NCI-H2196 treated with DMSO at 0.1 percent for 48 hours (cell line): ENCODE measurements around the gene CDK5RAP2.
A peak's percentile ranks its signal among the peaks of the same experiment; 100 is the strongest.
"Not testable (repeated sequence)": the region's sequence is repeated elsewhere in the genome, so short reads cannot be mapped to it uniquely, and the experiment has no call there.

Source experiments
- DNase-seq: peaks from one replicate; lab custom pipeline; 2025; ENCODE audit not compliant: unreplicated experiment; lab: John Stamatoyannopoulos, UW

Gene CDK5RAP2

DNA sequence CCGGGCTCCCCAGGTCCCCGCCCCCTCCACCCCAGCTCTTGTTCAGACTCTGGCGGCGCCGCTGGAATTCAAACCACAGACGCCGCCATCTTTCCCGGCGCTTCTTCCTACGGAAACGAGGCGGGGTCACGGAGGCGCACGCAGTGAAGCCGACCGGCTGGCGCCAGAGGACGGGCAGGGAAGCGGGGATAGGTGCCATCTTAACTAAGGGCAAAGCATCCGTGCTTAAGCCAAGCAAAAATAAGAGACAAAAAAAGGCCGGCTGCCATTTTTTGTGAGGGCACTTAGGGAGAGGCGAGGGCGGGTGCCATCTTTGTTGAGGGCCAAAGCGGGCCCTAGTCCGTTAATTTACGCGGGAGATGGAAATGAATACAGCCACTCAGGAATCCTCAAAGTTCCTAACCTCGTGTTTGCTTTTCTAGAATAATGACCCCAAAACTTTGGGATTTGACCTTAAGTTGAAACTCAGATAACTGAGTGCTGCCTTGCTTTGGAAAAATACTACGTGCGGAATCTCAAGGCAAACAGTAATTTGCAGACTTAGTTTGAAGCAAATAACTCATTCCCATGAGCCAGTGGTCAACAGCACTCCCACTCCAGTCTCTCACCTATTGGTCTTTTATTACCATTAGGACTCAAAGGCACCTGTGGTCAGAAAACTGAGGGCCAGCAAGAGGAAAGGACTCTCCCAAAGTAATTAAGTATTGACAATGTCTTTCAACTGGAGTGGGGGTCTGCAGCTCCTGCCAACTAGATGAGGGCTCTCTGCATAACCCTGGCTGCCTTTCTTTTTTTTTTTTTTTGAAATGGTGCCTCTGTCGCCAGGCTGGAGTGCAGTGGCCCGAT is at the start of gene CDK5RAP2:
Gene CDK5RAP2 (minus strand): TSS at position 117 of the 846 bp plus-strand sequence. CDS start 189 bp downstream, outside the sequence.
- DNase-seq: peak; percentile 97

GRCh38 chr9:120628925-120629497 is 49.0 kb upstream of the CDK5RAP2 start:
- not testable (repeated sequence) for DNase-seq

DNA sequence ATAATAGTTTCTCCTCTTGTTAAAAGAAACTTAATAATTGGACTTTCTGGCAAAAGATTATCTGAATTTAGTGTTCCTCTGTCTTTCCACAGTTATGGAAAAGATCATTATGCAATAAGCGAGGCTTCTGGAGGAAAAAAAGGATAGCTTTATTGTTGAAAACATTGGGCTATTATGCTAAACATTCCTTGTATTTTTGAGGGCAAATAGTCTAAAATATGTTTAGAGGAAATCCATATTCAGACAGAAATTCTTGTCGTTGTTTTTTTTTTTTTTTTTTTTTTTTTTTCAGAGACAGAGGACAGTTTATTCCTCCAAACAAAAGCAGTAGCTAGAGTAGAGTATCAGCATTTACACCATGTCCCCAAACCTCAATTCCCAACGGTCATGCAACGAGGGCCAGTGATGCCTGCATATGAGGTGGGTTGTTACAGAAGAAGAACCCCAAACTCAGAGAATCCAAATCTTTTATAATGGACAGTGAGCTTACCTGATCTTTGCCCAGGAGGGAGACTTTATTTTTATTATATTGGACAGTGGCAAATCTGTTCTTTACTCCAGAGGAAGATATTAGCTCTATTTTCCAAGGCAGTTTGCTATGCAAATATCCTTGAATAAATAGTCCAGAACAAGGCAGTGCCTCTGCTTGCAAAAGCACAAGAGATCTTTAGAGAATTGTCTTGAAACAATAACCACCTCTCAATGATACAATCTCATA is 48.4 kb upstream of the CDK5RAP2 start:
- DNase-seq: no peak

DNA sequence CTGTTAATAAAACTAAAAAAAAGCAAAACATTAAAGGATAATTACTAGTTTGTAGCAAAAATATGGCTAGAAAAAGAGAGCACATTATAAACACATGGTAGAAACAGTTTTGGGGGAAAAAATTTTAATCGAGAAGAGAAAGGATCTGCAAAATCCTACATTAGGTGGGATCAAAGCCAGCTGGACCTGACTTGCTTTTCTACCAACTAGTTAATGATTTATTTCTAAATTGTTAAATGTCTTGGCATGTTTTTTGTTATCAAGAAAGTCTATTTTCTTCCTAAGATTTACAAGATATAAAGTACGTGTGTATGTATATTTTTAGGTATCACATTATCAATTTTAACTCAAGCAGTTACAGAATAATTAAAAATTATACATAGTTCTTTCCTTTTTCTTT is 47.1 kb upstream of the CDK5RAP2 start:
- DNase-seq: no peak

- DNase-seq: no peak
Observed at GRCh38 chr9:120626512-120626911, 46.5 kb upstream of the CDK5RAP2 start.

GRCh38 chr9:120625222-120625621 is 45.3 kb upstream of the CDK5RAP2 start:
- DNase-seq: no peak

DNA sequence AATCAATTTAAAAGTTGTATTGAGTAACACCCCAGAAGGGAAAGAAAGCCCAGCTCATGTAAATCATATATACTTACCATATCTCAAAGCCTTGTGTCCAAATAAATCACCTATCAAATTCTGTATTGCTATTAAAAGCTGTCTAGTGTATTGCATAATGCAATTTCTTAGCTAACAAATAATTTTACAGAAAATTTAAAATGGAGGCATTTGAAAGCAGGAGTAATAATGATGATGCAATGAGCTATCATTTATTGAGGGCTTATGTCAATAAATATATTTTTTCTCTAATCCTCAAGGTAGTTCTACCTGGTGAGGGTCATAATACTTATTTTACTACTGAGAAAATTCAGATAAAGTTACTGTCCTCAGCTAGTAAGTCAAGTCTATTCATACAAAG is 42.8 kb upstream of the CDK5RAP2 start:
- no peak for DNase-seq

GRCh38 chr9:120621941-120622340 is 42.0 kb upstream of the CDK5RAP2 start:
- DNase-seq: no peak

DNA sequence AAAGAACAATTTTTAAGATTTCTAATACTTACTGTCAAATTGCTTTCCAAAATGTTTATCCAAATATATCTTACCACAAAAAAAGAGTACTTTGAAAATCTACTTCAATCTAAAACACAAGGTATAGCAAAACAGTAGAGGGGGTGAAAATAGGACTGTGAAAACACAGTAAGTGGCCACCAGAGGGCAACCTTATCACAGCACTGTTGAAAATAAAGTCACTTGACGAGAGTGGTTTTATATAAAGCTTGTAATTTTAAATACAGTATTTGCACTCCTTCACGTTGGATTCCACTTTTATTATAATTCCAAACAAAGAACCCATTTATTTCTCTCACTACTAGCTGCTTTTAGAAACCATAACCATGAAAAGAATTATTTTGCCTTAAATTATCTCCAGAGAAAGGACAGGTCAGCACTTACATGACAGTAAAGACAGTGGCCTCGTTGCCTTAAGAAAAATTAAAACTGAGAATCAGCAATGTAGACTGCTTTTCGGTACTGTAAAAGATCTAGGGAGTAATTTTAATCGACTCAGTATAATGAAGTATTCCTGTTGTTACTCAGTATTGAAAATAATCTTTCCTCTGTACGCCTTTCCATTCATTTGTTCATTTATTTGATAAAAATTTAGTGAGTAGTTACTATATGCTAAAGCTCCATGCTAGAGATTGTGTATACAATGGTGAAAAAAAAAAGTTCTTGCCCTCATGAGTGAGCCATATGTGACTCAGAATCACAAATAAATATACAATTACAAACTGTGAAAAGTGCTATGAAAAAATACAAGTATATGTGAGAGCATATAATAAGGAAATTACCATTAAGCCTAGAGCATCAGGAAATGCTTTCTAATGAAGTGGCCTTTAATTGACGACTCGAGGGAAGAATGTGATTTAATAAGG is 40.0 kb upstream of the CDK5RAP2 start:
- peak; percentile 33 for DNase-seq

DNA sequence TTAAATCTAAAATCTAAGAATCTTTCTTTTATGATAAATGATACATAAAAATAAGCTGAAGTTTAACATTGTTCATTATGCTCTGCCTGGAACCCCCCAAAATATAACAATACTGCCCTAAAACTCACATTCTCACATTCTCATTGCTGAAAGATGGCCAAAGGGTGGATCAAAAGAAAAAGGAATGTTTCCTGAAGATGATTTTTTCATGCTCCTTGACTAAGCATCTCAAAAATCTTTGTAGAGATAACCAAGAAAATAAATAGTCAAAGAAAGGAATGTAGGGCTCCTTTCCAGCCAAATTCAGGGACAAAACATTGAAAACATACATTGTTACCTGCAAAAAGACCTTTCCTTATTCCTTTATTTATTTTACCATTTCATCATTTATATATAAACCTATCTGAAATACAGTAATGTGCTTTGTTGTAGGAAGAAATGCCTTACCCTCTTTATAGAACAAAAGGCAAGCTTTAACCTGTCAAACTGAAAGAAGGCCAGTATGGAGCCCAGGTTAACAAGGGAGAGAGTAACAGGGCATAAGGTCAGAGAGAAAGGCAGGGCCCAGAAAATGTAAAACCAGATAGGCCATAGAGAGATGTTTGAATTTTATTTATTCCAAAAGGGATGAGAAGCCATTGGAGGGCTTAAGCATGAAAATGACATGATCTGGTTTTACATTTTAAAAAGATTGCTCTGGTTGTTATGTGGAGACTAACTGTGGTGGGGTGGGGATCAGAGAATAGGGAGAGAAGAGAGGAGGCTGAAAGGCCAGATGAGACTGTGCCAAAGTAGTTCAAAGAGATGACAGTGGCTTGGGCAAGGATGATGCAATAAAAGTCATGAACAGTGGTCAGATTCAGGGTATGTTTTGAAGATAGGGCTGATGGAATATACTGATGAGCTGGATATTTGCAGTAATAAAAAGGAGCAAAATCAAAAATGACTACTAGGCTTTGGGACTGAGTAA is 37.3 kb upstream of the CDK5RAP2 start:
- DNase-seq: no peak

DNA sequence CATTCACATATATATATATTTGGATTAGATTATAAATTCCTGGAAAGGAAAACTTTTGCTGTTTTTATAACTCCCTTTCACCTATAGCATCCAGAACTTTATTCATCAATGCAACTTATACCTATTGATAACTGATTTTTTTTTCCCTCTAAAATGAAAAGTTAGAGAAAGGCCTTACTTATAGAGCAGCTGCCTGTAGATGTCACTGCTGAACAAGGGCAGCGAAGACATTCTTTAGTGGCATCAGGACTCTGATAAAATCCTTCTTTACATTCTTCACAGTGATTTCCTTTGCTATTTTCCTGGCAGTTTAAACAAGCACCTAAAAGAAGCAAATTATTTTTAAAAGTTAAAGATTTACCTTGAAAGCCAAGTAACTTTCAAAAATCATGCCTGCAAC is 32.3 kb upstream of the CDK5RAP2 start:
- DNase-seq: no peak

GRCh38 chr9:120611690-120612068 is 31.7 kb upstream of the CDK5RAP2 start:
- DNase-seq: no peak

DNA sequence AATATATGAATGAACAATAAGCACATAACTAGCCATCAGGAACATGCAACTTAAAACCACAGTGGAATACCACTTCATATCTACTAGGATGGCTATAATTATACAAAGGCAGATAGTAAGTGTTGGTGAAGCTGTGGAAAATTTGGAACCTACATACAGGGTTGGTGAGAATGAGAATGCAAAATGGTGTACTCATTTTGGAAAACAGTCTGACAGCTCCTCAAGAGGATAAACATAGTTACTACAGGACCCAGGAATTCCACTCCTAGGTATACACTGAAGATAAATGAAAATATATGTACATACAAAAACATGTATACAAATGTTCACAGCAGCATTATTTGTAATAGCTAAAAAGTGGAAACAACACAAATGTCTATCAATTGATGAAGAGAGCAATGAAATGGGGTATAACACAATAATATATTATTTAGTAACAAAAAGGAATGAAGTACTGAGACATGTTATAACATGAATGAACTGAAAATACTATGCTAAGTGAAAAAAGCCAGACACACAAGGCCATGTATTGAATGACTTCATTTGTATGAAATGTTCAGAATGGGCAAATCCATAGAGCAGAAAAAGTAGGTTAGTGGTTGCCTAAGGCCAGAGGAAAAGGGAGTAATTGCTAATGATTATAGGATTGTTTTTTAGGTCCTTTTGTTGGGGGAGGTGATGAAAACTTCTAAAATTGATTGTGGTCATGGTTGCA is 31.2 kb upstream of the CDK5RAP2 start:
- DNase-seq: no peak

DNA sequence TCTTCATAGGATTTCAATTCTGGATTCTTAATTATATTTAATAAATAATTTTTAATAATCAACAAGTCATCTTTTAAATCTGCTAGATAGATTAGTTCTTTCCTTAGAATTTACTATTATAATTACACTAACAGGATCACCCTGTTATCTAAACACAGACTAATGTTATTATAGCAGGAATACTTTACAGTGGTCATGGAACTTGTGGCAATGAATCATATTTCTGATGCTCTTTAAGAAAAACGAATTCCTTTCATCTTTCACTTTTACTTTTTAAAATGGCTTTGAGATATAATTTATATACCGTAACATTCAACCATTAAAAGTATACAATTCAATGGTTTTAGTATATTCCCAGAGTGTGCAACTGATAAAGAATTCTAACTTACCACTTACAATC is 29.7 kb upstream of the CDK5RAP2 start:
- DNase-seq: no peak

DNA sequence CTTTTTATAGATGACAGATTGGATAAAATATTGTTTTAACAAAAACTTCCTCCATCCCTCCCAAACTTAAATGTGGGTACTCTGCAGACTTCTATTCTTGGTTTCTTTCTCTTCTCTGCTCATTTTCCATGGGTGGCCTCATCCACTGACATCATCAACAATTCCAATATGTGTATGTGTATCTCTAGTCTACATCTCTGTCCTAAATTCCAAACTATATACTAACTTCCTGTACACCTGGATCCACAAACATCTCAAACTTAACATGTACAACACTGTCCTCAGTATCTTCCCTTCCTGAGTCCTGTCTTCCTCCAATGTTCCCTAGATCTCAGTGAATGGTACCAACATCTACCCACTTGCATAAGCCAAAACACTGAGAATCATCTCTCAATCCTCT is 28.5 kb upstream of the CDK5RAP2 start:
- no peak for DNase-seq

DNA sequence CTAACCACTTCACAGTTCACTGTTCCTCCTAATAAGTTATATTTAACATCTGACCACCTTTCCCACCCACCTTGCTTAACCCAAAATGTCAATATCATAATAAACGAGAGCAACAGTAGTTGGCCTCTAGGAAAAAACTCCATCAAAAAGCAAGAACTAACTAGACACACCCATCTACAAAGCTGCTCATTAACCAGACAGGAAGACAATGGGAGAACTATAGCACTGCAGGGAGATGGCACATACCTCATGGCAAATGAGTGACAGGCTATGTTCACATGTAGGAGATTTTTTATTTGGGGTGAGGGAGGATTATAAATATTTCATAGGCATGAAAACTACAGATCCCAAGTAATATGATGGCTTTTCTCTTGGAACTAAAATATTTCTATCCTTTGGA is 23.6 kb upstream of the CDK5RAP2 start:
- no peak for DNase-seq

DNA sequence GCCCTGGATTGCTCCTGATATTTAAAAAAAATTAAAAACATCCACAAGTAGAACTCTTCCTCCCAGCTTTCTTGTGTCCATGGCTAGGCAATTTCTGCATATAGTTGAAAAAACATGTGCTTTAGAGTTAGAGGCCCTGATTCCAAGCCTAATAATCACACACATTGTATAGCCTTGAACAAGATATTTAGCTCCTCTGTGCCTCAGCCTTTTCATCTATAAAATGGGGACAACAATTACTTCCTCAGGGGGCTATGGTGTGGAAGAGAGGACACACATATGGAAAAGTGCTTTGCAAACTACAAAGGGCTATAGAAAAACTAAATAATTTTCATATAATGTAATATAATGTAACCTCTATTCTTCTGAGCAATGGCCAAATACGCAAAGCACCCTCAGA is 23.0 kb upstream of the CDK5RAP2 start:
- DNase-seq: no peak

GRCh38 chr9:120593955-120594277 is 13.9 kb upstream of the CDK5RAP2 start:
- DNase-seq: no peak

DNA sequence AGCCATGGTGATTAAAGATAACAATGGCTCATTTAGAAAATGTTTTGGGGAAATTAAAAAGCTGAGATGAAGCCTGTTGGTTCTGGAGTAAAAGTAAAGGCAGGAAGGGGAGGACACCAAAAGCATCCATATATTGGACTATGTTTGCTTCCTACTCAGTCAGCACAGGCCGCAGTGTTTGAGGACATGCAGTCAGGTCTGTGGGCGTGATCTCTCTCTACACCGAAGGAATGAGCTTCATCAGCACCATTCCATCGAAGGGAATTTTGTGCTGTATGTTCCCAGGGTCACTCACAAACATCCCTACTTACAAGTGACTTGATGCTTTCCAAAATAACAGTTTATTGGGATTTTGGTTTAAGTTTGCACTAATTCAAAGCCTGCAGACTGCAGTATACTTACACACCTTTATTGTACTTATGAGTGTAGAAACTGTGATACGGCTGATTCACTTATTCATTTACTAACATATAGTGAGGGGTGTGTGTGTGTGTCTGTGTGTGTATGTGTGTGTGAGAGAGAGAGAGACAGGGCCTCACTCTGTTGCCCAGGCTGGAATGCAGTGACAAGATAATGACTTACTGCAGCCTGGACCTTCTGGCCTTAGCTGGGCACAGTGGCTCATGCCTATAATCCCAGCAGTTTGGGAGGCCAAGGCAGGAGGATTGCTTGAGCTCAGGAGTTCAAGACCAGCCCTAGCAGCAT is 13.4 kb upstream of the CDK5RAP2 start:
- no peak for DNase-seq
